Activated B cell treated with CpG ODN at 0.5 μM for 24 hours (primary cell): ENCODE data around the gene FGFRL1. TPM values are rescaled to one million over a fixed set of nuclear protein-coding genes. Genes with fewer than 3 reads are reported as not detected.
"Not testable (repeated sequence)": the region's sequence is repeated elsewhere in the genome, so short reads cannot be mapped to it uniquely, and the experiment has no call there.

Source experiments
- ATAC-seq: fragments of 200-7000 bp; cut with Tn5 transposase; one replicate; pipeline ENCODE4 v1.10.0; 2021; ENCODE audit warnings: low read depth, mild to moderate bottlenecking, moderate library complexity
- CTCF ChIA-PET: fragments of 350-600 bp; sonication (Branson Sonifier 250); formaldehyde crosslinking; loops from one replicate; lab custom pipeline; 2021; ENCODE audit warnings: antibody characterized with exemption; lab: Charles Lee
- POLR2A ChIA-PET: fragments of 350-600 bp; sonication (Branson Sonifier 250); formaldehyde crosslinking; loops from one replicate; lab custom pipeline; 2021; ENCODE audit warnings: antibody characterized with exemption; lab: Charles Lee
- DNase-seq: peaks from one replicate; pipeline ENCODE4 v3.0.0; 2022
- H3K27ac Mint-ChIP-seq: one replicate; pipeline ENCODE4 v1.8.0; 2020; ENCODE audit warnings: mixed read lengths
- H3K27me3 Mint-ChIP-seq: one replicate; pipeline ENCODE4 v1.8.0; 2021; ENCODE audit warnings: mixed read lengths
- H3K36me3 Mint-ChIP-seq: one replicate; pipeline ENCODE4 v1.8.0; 2021; ENCODE audit warnings: low read depth, mixed read lengths
- H3K4me1 Mint-ChIP-seq: one replicate; pipeline ENCODE4 v1.8.0; 2021; ENCODE audit warnings: mixed read lengths
- H3K4me3 Mint-ChIP-seq: one replicate; pipeline ENCODE4 v1.8.0; 2020; ENCODE audit warnings: mild to moderate bottlenecking, mixed read lengths
- H3K9me3 Mint-ChIP-seq: one replicate; pipeline ENCODE4 v1.8.0; 2020; ENCODE audit warnings: mixed read lengths
- intact Hi-C: fragments of 100-400 bp; cut with micrococcal nuclease; formaldehyde crosslinking; loops from one replicate; pipeline ENCODE4 v1.15.1; 2024
- total RNA-seq: library from RNA; stranded (reverse); gene quantifications from 2 replicates; pipeline ENCODE4 v1.2.3, GENCODE V29; 2022
- TF ChIP-seq, protein P1 (sequence below): fragments of 200-600 bp; IDR thresholded peaks from one replicate; pipeline ENCODE4 v1.8.0; 2022; ENCODE audit warnings: antibody characterized with exemption, mild to moderate bottlenecking

The FGFRL1 gene
- total RNA-seq, 1 donor from 2014 or later: 5.6 TPM

DNA sequence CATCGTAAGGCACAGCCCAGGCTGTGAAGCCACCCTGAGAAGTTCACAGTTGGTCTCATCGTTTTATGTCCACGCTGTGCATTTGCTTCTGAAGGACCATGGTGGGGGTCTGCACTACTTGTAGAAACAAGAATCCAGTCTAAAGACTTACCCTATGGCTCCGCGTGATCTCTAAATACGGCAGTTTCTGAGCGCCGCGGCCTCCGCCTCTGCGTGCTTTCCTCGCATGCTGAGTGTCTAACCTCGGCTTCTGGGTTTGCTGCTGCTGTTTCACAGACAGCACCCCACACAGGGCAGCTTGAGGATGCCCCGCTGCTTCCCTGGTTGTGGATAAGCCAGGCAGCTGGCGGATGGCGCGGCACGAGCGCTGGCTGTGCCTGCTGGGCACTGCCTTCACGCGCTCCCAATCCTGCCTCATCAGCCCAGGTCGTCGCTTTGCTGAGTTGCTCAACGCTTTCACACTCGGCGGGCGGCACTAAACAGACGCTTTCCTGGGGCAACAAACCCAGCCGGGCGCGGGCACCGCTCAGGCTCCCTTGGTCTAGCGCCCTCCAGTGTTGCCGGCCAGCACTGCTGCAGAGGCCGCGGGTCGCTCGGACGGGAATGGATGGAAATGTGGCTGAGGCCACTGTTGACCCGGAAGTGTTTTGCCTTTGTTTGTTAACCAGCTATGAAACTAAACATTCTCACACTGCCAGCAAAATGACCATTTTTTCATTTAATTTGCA lies 39.2 kb downstream of the FGFRL1 start:
- no peak for ATAC-seq
- ChIA-PET POLR2A (no interaction called here), CTCF (no interaction called here)
- intact Hi-C loops: no loop called here
- peaks cover 9% of the 10 kb centered on the region for H3K4me1 Mint-ChIP-seq
- no peaks in the 10 kb centered on the region for H3K36me3 Mint-ChIP-seq
- H3K9me3 Mint-ChIP-seq: peaks cover 3% of the 10 kb centered on the region
- TF ChIP-seq, protein P1, sequence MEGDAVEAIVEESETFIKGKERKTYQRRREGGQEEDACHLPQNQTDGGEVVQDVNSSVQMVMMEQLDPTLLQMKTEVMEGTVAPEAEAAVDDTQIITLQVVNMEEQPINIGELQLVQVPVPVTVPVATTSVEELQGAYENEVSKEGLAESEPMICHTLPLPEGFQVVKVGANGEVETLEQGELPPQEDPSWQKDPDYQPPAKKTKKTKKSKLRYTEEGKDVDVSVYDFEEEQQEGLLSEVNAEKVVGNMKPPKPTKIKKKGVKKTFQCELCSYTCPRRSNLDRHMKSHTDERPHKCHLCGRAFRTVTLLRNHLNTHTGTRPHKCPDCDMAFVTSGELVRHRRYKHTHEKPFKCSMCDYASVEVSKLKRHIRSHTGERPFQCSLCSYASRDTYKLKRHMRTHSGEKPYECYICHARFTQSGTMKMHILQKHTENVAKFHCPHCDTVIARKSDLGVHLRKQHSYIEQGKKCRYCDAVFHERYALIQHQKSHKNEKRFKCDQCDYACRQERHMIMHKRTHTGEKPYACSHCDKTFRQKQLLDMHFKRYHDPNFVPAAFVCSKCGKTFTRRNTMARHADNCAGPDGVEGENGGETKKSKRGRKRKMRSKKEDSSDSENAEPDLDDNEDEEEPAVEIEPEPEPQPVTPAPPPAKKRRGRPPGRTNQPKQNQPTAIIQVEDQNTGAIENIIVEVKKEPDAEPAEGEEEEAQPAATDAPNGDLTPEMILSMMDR: no peak
- H3K4me3 Mint-ChIP-seq: no peak overlapping the region
- H3K27ac Mint-ChIP-seq: no peak overlapping the region
- peak; percentile 11 for DNase-seq
- H3K27me3 Mint-ChIP-seq: peaks cover 19% of the 10 kb centered on the region

DNA sequence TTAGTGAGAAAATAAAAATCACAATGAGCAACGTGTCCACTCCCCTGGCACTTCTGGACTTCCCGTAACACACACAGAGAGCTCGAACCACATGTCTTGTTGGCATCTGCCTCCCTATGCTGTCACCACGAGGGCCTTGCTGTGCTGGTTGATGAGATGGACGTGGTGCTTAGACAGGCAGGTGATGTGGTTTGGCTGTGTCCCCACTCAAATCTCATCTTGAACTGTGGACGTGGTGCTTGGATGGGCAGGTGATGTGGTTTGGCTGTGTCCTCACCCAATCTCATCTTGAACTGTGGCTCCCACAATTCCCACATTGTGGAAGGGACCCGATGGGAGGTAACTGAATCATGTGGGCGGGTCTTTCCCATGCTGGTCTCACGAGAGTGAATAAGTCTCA lies 40.0 kb downstream of the FGFRL1 start:
- no peak overlapping the region for H3K4me3 Mint-ChIP-seq
- TF ChIP-seq, protein P1: no peak
- H3K9me3 Mint-ChIP-seq: peaks cover 3% of the 10 kb centered on the region
- H3K27me3 Mint-ChIP-seq: peaks cover 19% of the 10 kb centered on the region
- ChIA-PET CTCF (no interaction called here), POLR2A (no interaction called here)
- H3K4me1 Mint-ChIP-seq: peaks cover 18% of the 10 kb centered on the region
- intact Hi-C loops: no loop called here
- no peak overlapping the region for H3K27ac Mint-ChIP-seq
- ATAC-seq (no peak), DNase-seq (peak; percentile 4)
- no peaks in the 10 kb centered on the region for H3K36me3 Mint-ChIP-seq

DNA sequence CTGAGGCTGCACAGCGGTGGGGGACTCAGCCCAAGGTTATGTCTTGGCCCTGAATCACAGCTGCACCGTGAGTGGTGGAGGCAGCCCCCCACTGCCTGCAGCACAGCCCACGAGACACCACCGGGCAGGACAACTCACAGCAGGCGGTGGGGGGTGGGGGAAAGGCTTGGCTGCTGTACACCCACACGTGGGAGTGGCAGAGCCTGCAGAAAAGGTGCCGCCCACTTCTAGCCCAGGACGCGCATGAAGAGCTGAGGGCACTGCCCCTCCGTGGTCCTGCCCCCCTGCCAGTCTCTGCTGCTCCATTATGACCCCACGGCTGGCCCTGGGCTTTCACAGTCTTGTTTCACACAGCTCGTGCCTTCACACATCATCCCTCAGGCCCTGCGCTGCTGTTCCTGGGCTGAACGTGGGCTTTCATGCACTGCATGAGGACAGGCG lies 40.8 kb downstream of the FGFRL1 start:
- H3K4me3 Mint-ChIP-seq: no peak overlapping the region

DNA sequence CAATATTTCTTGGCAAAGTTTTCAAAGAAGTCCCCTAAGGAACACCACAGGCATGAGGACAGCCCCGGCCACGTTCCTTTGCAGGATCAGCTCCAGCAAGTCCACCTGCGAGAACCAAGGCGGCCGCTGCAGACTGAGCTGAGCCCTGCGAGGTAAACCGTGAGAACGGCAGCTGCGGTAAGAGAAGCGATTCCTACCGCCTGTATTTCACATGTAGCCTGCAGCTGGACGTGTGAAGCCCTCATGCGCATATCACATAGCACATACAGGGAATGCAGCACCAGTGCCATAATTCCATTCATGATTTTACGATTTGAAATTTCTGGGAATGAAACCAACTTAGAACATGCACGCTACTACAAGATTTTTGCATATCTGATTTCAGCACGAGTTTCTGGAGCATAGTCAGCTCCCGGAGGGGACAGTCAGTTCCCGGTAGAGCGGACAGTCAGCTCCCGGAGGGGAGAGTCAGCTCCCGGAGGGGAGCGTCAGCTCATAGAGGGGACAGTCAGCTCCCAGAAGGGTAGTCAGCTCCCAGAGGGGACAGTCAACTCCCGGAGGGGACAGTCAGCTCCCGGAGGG lies 41.7 kb downstream of the FGFRL1 start:
- Mint-ChIP-seq H3K4me1 (peaks cover 21% of the 10 kb centered on the region), H3K36me3 (no peaks in the 10 kb centered on the region), H3K9me3 (peaks cover 3% of the 10 kb centered on the region), H3K27ac (no peak overlapping the region), H3K27me3 (peaks cover 10% of the 10 kb centered on the region), H3K4me3 (no peak overlapping the region)
- ChIA-PET POLR2A (no interaction called here), CTCF (no interaction called here)
- TF ChIP-seq, protein P1: no peak
- ATAC-seq (no peak), DNase-seq (peak; percentile 4)
- intact Hi-C loops: no loop called here

More for the DNA sequence above, 40.8 kb downstream of the FGFRL1 start:
- no peak for ATAC-seq
- TF ChIP-seq, protein P1: no peak
- Mint-ChIP-seq H3K36me3 (no peaks in the 10 kb centered on the region), H3K9me3 (peaks cover 3% of the 10 kb centered on the region), H3K27ac (no peak overlapping the region), H3K4me1 (peaks cover 21% of the 10 kb centered on the region), H3K27me3 (peaks cover 16% of the 10 kb centered on the region)
- DNase-seq: peak; percentile 11
- POLR2A ChIA-PET: no interaction called here
- CTCF ChIA-PET: no interaction called here
- intact Hi-C loops: no loop called here

DNA sequence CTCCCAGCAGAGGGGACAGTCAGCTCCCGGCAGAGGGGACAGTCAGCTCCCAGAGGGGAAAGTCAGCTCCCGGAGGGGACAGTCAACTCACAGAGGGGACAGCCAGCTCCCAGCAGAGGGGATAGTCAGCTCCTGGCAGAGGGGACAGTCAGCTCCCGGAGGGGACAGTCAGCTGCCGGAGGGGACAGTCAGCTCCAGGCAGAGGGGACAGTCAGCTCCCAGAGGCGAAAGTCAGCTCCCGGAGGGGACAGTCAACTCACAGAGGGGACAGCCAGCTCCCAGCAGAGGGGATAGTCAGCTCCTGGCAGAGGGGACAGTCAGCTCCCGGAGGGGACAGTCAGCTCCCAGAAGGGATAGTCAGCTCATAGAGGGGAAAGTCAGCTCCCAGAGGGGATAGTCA lies 42.5 kb downstream of the FGFRL1 start:
- POLR2A ChIA-PET, H3K9me3 Mint-ChIP-seq, H3K27ac Mint-ChIP-seq, intact Hi-C loops, ATAC-seq, H3K36me3 Mint-ChIP-seq, H3K27me3 Mint-ChIP-seq, CTCF ChIA-PET, H3K4me3 Mint-ChIP-seq: not testable (repeated sequence)
- peaks cover 17% of the 10 kb centered on the region for H3K4me1 Mint-ChIP-seq
- DNase-seq: peak; percentile 12

DNA sequence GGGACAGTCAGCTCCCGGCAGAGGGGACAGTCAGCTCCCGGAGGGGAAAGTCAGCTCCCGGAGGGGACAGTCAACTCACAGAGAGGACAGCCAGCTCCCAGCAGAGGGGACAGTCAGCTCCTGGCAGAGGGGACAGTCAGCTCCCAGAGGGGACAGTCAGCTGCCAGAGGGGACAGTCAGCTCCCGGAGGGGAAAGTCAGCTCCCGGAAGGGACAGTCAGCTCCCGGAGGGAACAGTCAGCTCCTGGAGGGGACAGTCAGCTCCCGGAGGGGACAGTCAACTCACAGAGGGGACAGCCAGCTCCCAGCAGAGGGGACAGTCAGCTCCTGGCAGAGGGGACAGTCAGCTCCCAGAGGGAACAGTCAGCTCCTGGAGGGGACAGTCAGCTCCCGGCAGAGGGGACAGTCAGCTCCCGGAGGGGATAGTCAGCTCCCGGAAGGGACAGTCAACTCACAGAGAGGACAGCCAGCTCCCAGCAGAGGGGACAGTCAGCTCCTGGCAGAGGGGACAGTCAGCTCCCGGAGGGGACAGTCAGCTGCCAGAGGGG lies 43.3 kb downstream of the FGFRL1 start:
- H3K36me3 Mint-ChIP-seq, H3K27me3 Mint-ChIP-seq, H3K27ac Mint-ChIP-seq, H3K4me3 Mint-ChIP-seq, DNase-seq, H3K9me3 Mint-ChIP-seq, ATAC-seq, POLR2A ChIA-PET: not testable (repeated sequence)
- CTCF ChIA-PET: interaction anchor here (0.6 kb wide), 1 partner anchor 535 kb away, joined by 3 read pairs; no protein-coding TSS in a partner anchor
- peaks cover 15% of the 10 kb centered on the region for H3K4me1 Mint-ChIP-seq
- intact Hi-C loops: loop anchor here (5.0 kb wide), 1 partner anchor 132 kb away; no protein-coding TSS in a partner anchor

DNA sequence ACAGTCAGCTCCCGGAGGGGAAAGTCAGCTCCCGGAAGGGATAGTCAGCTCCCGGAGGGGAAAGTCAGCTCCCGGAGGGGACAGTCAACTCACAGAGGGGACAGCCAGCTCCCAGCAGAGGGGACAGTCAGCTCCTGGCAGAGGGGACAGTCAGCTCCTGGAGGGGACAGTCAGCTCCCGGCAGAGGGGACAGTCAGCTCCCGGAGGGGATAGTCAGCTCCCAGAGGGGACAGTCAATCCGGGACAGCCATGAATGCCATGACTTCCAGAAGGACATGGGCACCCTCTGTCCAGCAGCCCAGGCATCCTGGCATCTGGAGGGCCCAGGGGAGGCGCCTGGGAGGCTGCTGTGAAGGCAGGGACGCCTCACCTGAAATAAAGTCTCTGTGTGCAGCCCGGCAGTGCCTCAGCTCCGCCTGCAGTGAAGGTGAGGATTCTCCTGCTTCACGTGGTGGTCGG lies 43.8 kb downstream of the FGFRL1 start:
- CTCF ChIA-PET, H3K27me3 Mint-ChIP-seq, H3K36me3 Mint-ChIP-seq, H3K9me3 Mint-ChIP-seq: not testable (repeated sequence)
- Mint-ChIP-seq H3K27ac (peak overlapping the region; percentile 67), H3K4me3 (peak overlapping the region; percentile 68), H3K4me1 (peaks cover 15% of the 10 kb centered on the region)
- POLR2A ChIA-PET: interaction anchor here (1.2 kb wide), 1 partner anchor 34 kb away, joined by 4 read pairs; no protein-coding TSS in a partner anchor
- peak; percentile 17 for DNase-seq
- intact Hi-C loops: loop anchor here (5.0 kb wide), 1 partner anchor 133 kb away; no protein-coding TSS in a partner anchor
- ATAC-seq: peak; percentile 12
